ENCODE measurements around the gene C2CD4D.
A peak's percentile ranks its signal among the peaks of the same experiment; 100 is the strongest.
"Not testable (repeated sequence)": the region's sequence is repeated elsewhere in the genome, so short reads cannot be mapped to it uniquely, and the experiment has no call there.

Gene C2CD4D

GRCh38 chr1:151858886-151859665 lies 19.5 kb upstream of the C2CD4D start:
- no peak for DNase-seq (ENCODE audit: low read depth)

GRCh38 chr1:151858030-151858746 lies 18.6 kb upstream of the C2CD4D start:
- peak; percentile 22 for DNase-seq (ENCODE audit: low read depth)

- DNase-seq (ENCODE audit: low read depth) = no peak
Observed at GRCh38 chr1:151855933-151856332, 16.3 kb upstream of the C2CD4D start.

- DNase-seq (ENCODE audit: low read depth) = not testable (repeated sequence)
Observed at GRCh38 chr1:151855516-151855915, 15.9 kb upstream of the C2CD4D start.

GRCh38 chr1:151854658-151855057 lies 15.0 kb upstream of the C2CD4D start:
- DNase-seq (ENCODE audit: low read depth) = no peak

GRCh38 chr1:151853411-151853943 lies 13.9 kb upstream of the C2CD4D start, which contains the start of gene THEM5:
THEM5 (minus strand) TSS chr1:151853712; CDS start chr1:151853565, 147 bp downstream.
- no peak for DNase-seq (ENCODE audit: low read depth)

GRCh38 chr1:151852733-151853132 lies 13.1 kb upstream of the C2CD4D start:
- DNase-seq (ENCODE audit: low read depth) = no peak

GRCh38 chr1:151851886-151852285 lies 12.3 kb upstream of the C2CD4D start:
- DNase-seq (ENCODE audit: low read depth) = no peak

GRCh38 chr1:151849871-151850270 lies 10.3 kb upstream of the C2CD4D start:
- no peak for DNase-seq (ENCODE audit: low read depth)

- no peak for DNase-seq (ENCODE audit: low read depth)
Observed at GRCh38 chr1:151849126-151849525, 9.5 kb upstream of the C2CD4D start.

- no peak for DNase-seq (ENCODE audit: low read depth)
Observed at GRCh38 chr1:151847867-151848596, 8.4 kb upstream of the C2CD4D start.

- DNase-seq (ENCODE audit: low read depth) = no peak
Observed at GRCh38 chr1:151846686-151847237, 7.1 kb upstream of the C2CD4D start.

- peak; percentile 75 for DNase-seq (ENCODE audit: low read depth)
Observed at GRCh38 chr1:151846062-151846568, 6.5 kb upstream of the C2CD4D start.

GRCh38 chr1:151843398-151843797 lies 3.8 kb upstream of the C2CD4D start:
- no peak for DNase-seq (ENCODE audit: low read depth)

- DNase-seq (ENCODE audit: low read depth) = peak; percentile 43
Observed at GRCh38 chr1:151841141-151841540, 1.5 kb upstream of the C2CD4D start.

GRCh38 chr1:151840421-151840820 lies 801 bp upstream of the C2CD4D start:
- no peak for DNase-seq (ENCODE audit: low read depth)

GRCh38 chr1:151839082-151839412 lies 573 bp downstream of the C2CD4D start:
- no peak for DNase-seq (ENCODE audit: low read depth)

GRCh38 chr1:151838222-151839081 lies 1.2 kb downstream of the C2CD4D start:
- DNase-seq (ENCODE audit: low read depth) = peak; percentile 31

- DNase-seq (ENCODE audit: low read depth) = no peak
Observed at GRCh38 chr1:151837884-151838221, 1.8 kb downstream of the C2CD4D start.

- no peak for DNase-seq (ENCODE audit: low read depth)
Observed at GRCh38 chr1:151837197-151837596, 2.4 kb downstream of the C2CD4D start.

- no peak for DNase-seq (ENCODE audit: low read depth)
Observed at GRCh38 chr1:151835596-151835995, 4.0 kb downstream of the C2CD4D start.

Data from EH (cell line).